GM12878 (cell line): ENCODE results near the gene APLP2. TPM values are rescaled to one million over a fixed set of nuclear protein-coding genes. Genes with fewer than 3 reads are reported as not detected.

Experiments
- ASH2L ChIP-seq: fragments of 300-600, 200-600 bp; sonication (generic); IDR thresholded peaks from 2 replicates; pipeline ENCODE4 v1.6.1; 2017; ENCODE audit warnings: low read depth, mild to moderate bottlenecking, borderline replicate concordance
- BHLHE40 ChIP-seq, 2 experiments: fragments of 450-650 bp in 1 of 2; IDR thresholded peaks; 2 replicates each; pipeline ENCODE4 v1.6.1; 2011 to 2017; ENCODE audit warnings: low read depth in 2 of 2, borderline replicate concordance in 1 of 2, improper control_type of control experiment in 1 of 2, low read length in 1 of 2, mild to moderate bottlenecking in 1 of 2
- CBX5 ChIP-seq: sonication (generic); IDR thresholded peaks from 2 replicates; pipeline ENCODE4 v1.6.1; 2016; ENCODE audit warnings: low read depth, moderate library complexity, mild to moderate bottlenecking, inconsistent platforms
- CREM ChIP-seq: IDR thresholded peaks from 2 replicates; pipeline ENCODE4 v1.6.1; 2014; ENCODE audit warnings: antibody characterized with exemption, low read depth
- GATAD2B ChIP-seq: fragments of 450-650 bp; conservative IDR thresholded peaks from 2 replicates; pipeline ENCODE4 v1.6.1; 2017; ENCODE audit warnings: low read depth, mild to moderate bottlenecking, moderate library complexity
- MXI1 ChIP-seq: fragments of 150-350 bp; IDR thresholded peaks from 2 replicates; pipeline ENCODE4 v1.6.1; 2011; ENCODE audit warnings: low read depth, mild to moderate bottlenecking, inconsistent platforms, low read length, improper control_type of control experiment
- PML ChIP-seq: IDR thresholded peaks from 2 replicates; pipeline ENCODE4 v1.6.1; 2012; ENCODE audit warnings: low read length, inconsistent platforms
- RAD51 ChIP-seq: fragments of 450-650 bp; IDR thresholded peaks from 2 replicates; pipeline ENCODE4 v1.6.1; 2016; ENCODE audit warnings: moderate library complexity, mild to moderate bottlenecking, inconsistent platforms
- SMC3 ChIP-seq: IDR thresholded peaks from 2 replicates; pipeline ENCODE4 v1.6.1; 2011; ENCODE audit warnings: low read length, improper control_type of control experiment, borderline replicate concordance
- SREBF1 ChIP-seq: IDR thresholded peaks from 2 replicates; pipeline ENCODE4 v1.6.1; 2012; ENCODE audit warnings: mild to moderate bottlenecking, low read length
- SREBF2 ChIP-seq: IDR thresholded peaks from 2 replicates; pipeline ENCODE4 v1.6.1; 2012; ENCODE audit warnings: mild to moderate bottlenecking, low read length
- ZBED1 ChIP-seq: IDR thresholded peaks from 2 replicates; pipeline ENCODE4 v1.6.1; 2016; ENCODE audit warnings: borderline replicate concordance
- ZZZ3 ChIP-seq: IDR thresholded peaks from 2 replicates; pipeline ENCODE4 v1.6.1; 2011; ENCODE audit warnings: low read depth; ENCODE audit not compliant: control insufficient read depth, insufficient read length
- polyA plus RNA-seq, 11 experiments: library from polyadenylated mRNA; depleted of rRNA in 4 of 11; unstranded in 6 of 11; stranded (reverse) in 5 of 11; fragments of >200 nt; fragmentation: Nextera tagmentation in 4 of 11; fragmentation: Illumina TruSeq in 1 of 11; extraction: Ambion mirVana in 4 of 11; extraction: Trizol in 1 of 11; gene quantifications; 1 replicate in 1 of 11; 2 replicates in 10 of 11; pipeline versions ENCODE4 v1.2.1 to v1.2.3, GENCODE V29; 2011 to 2016; ENCODE audit warnings: inconsistent platforms in 2 of 11, missing spikeins in 2 of 11, low read depth in 1 of 11
- total RNA-seq, 4 experiments: library from RNA; depleted of rRNA in 3 of 4; stranded (reverse); fragments of >200 nt in 3 of 4; fragmentation: Illumina TruSeq in 1 of 4; extraction: Trizol in 1 of 4; gene quantifications; 2 replicates each; pipeline versions ENCODE4 v1.2.1 to v1.2.3, GENCODE V29; 2013 to 2021
- TF ChIP-seq, protein P1 (sequence below): fragments of 450-650 bp; IDR thresholded peaks from 2 replicates; pipeline ENCODE4 v1.6.1; 2018; ENCODE audit warnings: mild to moderate bottlenecking, low read depth, moderate library complexity; ENCODE audit not compliant: partially characterized antibody
- TF ChIP-seq, protein P2 (sequence below): fragments of 450-650 bp; conservative IDR thresholded peaks from 2 replicates; pipeline ENCODE4 v1.6.1; 2017; ENCODE audit warnings: mild to moderate bottlenecking, moderate library complexity
- TF ChIP-seq, protein P3 (sequence below): fragments of 450-650 bp; IDR thresholded peaks from 2 replicates; pipeline ENCODE4 v1.6.1; 2017; ENCODE audit warnings: borderline replicate concordance
- TF ChIP-seq, protein P4 (sequence below): fragments of 450-650 bp; IDR thresholded peaks from 2 replicates; pipeline ENCODE4 v1.6.1; 2017; ENCODE audit warnings: low read depth, mild to moderate bottlenecking, moderate library complexity
- TF ChIP-seq, protein P5 (sequence below): fragments of 450-650 bp; IDR thresholded peaks from 2 replicates; pipeline ENCODE4 v1.6.1; 2016; ENCODE audit warnings: mild to moderate bottlenecking, moderate library complexity, borderline replicate concordance

Gene APLP2
- total and polyA plus RNA-seq, 10 of the 15 experiments (the other 5 are each of a cell fraction or from before 2014, with no cell fraction given): 2.3 to 38.8 (median 21.3) TPM

DNA sequence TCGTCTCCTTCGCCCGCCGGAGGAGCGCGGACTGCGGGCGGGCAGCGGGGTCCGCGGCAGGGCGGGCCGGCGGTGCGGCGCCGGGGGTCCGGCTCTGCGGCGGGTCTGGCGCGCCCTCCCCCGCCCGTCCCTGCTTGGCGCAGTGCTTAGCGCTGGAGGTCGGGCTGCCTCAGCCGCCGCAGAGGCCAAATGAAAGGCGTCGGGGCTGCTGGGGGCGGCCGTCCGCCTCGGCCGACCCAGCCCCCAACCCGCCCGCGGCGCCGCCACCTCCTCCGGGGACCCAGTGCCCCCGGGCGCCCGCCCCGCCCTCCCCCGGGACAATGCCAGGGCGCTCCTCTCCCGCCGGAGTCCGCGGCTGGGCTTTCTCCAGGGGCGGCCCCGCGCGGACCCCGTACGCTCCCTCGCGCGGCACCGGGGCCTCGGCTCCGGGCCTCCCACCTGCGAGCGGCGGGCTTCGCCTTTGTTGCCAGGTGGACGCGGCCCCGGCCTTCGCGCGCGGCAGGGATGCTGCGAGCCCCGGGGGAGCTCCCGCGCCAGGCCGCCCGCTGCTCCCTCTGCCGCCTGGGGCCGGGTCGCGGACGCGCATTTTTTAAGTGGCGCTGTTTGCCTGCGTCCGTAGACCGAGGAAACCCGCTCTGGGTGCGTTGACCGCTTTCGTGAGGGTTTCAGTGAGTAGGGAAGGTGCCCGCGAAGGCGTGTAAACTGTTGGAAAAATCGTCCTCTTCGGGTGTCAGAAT is 583 bp downstream of the APLP2 start (continued):
- TF ChIP-seq, protein P1, sequence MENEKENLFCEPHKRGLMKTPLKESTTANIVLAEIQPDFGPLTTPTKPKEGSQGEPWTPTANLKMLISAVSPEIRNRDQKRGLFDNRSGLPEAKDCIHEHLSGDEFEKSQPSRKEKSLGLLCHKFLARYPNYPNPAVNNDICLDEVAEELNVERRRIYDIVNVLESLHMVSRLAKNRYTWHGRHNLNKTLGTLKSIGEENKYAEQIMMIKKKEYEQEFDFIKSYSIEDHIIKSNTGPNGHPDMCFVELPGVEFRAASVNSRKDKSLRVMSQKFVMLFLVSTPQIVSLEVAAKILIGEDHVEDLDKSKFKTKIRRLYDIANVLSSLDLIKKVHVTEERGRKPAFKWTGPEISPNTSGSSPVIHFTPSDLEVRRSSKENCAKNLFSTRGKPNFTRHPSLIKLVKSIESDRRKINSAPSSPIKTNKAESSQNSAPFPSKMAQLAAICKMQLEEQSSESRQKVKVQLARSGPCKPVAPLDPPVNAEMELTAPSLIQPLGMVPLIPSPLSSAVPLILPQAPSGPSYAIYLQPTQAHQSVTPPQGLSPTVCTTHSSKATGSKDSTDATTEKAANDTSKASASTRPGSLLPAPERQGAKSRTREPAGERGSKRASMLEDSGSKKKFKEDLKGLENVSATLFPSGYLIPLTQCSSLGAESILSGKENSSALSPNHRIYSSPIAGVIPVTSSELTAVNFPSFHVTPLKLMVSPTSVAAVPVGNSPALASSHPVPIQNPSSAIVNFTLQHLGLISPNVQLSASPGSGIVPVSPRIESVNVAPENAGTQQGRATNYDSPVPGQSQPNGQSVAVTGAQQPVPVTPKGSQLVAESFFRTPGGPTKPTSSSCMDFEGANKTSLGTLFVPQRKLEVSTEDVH: no peak
- TF ChIP-seq GATAD2B (peak; percentile 53; the same call in 1 of the 2 replicates), SREBF2 (no peak), CREM (no peak), PML (no peak), SMC3 (no peak), SREBF1 (no peak), RAD51 (no peak), ZZZ3 (no peak), ZBED1 (no peak), CBX5 (no peak), BHLHE40 (IDR thresholded peaks at IDR 0.05; ENCODE audit: borderline replicate concordance in 1 of 2, low read depth in 2 of 2, low read length in 1 of 2) (no peak), MXI1 (no peak), ASH2L (no peak)
- TF ChIP-seq, protein P2, sequence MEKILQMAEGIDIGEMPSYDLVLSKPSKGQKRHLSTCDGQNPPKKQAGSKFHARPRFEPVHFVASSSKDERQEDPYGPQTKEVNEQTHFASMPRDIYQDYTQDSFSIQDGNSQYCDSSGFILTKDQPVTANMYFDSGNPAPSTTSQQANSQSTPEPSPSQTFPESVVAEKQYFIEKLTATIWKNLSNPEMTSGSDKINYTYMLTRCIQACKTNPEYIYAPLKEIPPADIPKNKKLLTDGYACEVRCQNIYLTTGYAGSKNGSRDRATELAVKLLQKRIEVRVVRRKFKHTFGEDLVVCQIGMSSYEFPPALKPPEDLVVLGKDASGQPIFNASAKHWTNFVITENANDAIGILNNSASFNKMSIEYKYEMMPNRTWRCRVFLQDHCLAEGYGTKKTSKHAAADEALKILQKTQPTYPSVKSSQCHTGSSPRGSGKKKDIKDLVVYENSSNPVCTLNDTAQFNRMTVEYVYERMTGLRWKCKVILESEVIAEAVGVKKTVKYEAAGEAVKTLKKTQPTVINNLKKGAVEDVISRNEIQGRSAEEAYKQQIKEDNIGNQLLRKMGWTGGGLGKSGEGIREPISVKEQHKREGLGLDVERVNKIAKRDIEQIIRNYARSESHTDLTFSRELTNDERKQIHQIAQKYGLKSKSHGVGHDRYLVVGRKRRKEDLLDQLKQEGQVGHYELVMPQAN: 0 out of 2 replicates have a peak, but pooled peaks have one; percentile 52
- TF ChIP-seq, protein P3, sequence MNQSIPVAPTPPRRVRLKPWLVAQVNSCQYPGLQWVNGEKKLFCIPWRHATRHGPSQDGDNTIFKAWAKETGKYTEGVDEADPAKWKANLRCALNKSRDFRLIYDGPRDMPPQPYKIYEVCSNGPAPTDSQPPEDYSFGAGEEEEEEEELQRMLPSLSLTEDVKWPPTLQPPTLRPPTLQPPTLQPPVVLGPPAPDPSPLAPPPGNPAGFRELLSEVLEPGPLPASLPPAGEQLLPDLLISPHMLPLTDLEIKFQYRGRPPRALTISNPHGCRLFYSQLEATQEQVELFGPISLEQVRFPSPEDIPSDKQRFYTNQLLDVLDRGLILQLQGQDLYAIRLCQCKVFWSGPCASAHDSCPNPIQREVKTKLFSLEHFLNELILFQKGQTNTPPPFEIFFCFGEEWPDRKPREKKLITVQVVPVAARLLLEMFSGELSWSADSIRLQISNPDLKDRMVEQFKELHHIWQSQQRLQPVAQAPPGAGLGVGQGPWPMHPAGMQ: no peak
- TF ChIP-seq, protein P4, sequence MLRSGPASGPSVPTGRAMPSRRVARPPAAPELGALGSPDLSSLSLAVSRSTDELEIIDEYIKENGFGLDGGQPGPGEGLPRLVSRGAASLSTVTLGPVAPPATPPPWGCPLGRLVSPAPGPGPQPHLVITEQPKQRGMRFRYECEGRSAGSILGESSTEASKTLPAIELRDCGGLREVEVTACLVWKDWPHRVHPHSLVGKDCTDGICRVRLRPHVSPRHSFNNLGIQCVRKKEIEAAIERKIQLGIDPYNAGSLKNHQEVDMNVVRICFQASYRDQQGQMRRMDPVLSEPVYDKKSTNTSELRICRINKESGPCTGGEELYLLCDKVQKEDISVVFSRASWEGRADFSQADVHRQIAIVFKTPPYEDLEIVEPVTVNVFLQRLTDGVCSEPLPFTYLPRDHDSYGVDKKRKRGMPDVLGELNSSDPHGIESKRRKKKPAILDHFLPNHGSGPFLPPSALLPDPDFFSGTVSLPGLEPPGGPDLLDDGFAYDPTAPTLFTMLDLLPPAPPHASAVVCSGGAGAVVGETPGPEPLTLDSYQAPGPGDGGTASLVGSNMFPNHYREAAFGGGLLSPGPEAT: no peak
- TF ChIP-seq, protein P5, sequence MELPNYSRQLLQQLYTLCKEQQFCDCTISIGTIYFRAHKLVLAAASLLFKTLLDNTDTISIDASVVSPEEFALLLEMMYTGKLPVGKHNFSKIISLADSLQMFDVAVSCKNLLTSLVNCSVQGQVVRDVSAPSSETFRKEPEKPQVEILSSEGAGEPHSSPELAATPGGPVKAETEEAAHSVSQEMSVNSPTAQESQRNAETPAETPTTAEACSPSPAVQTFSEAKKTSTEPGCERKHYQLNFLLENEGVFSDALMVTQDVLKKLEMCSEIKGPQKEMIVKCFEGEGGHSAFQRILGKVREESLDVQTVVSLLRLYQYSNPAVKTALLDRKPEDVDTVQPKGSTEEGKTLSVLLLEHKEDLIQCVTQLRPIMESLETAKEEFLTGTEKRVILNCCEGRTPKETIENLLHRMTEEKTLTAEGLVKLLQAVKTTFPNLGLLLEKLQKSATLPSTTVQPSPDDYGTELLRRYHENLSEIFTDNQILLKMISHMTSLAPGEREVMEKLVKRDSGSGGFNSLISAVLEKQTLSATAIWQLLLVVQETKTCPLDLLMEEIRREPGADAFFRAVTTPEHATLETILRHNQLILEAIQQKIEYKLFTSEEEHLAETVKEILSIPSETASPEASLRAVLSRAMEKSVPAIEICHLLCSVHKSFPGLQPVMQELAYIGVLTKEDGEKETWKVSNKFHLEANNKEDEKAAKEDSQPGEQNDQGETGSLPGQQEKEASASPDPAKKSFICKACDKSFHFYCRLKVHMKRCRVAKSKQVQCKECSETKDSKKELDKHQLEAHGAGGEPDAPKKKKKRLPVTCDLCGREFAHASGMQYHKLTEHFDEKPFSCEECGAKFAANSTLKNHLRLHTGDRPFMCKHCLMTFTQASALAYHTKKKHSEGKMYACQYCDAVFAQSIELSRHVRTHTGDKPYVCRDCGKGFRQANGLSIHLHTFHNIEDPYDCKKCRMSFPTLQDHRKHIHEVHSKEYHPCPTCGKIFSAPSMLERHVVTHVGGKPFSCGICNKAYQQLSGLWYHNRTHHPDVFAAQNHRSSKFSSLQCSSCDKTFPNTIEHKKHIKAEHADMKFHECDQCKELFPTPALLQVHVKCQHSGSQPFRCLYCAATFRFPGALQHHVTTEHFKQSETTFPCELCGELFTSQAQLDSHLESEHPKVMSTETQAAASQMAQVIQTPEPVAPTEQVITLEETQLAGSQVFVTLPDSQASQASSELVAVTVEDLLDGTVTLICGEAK: no peak
